ENCODE measurements around the gene EIF2AK2. TPM values are rescaled to one million over a fixed set of nuclear protein-coding genes. Genes with fewer than 3 reads are reported as not detected.

EIF2AK2 gene
- total and polyA plus RNA-seq, 5 donors, result 6.0 to 32.9 (median 23.4) TPM

DNA sequence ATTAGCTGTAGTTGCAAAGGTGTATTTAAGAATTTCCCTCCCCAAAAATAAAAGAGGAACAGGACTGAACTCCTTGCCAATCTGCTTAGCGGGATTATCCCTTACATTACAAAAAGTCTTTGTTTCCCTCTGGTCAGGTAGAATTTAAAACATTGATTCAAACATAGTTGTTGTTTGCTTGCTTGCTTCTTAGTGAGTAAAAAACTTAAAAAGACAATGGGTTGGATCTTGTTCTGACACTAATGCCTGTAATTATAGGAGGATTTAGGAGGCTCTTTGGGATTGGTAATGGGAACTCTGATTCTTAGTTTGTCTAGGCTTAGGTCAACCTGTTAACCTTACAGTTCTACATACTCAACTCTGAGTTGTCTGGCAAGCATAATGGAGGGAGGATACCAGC lies 35.8 kb upstream of the EIF2AK2 start:
- intact Hi-C loops (cut with DNase I), result no loop called here
- ATAC-seq (no peak), DNase-seq (no peak)
- Histone ChIP-seq H3K4me1 (ENCODE audit: control insufficient read depth, insufficient read depth, low read length) (no peaks in the 10 kb centered on the region), H3K27me3 (ENCODE audit: control insufficient read depth, insufficient read depth) (no peaks in the 10 kb centered on the region), H3K9me3 (ENCODE audit: control insufficient read depth, low read length) (no peaks in the 10 kb centered on the region), H3K27ac (ENCODE audit: low read length) (no peak overlapping the region), H3K4me3 (ENCODE audit: low read length) (no peak overlapping the region)
- 87% methylated on average over 1 of the region's 1 CpG for WGBS

DNA sequence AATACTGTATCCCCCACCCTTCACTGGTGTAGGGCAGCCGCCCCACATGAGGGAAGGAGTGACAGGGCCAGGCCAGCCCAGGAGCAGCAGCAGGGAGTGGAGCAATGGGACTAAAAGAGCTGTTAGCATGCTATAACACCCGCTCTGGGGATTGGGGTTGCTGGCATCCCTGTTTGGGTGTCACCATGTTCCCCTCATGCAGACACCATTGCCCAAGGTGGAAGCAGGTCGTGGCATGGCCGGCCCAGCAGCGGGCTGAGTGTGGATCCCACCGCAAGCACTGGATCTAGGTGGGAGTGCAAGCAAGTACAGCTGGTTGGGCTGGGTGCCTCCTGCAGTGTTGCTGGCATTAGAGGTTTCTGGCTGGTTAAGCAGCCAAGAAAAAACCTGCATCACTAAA lies 35.0 kb upstream of the EIF2AK2 start:
- Histone ChIP-seq H3K9me3 (ENCODE audit: control insufficient read depth, low read length) (no peaks in the 10 kb centered on the region), H3K27ac (ENCODE audit: low read length) (no peak overlapping the region), H3K4me3 (ENCODE audit: low read length) (no peak overlapping the region), H3K27me3 (ENCODE audit: control insufficient read depth, insufficient read depth) (no peaks in the 10 kb centered on the region), H3K4me1 (ENCODE audit: control insufficient read depth, insufficient read depth, low read length) (no peaks in the 10 kb centered on the region)
- 73% methylated on average over 6 of the region's 6 CpGs for WGBS
- intact Hi-C loops (cut with DNase I), result no loop called here
- no peak for DNase-seq
- no peak for ATAC-seq

DNA sequence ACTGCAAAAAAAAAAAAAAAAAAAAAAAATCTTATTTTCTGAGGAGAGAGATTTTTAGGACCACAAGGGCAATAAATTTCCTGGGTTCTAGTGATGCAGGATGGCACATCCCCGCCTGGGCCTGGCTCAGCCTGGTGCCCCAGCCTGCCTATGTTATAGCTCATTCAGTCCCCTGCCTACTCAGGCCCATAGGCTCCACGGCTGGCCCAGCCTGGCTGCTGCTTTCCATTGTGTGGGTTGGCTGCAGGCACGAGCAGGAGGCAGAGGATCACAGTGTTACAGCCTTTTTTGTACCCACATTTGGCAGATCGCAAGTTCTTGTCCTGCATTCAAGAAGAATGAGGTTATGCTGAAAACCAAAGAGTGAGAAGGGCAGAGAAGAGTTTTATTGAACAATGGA lies 34.5 kb upstream of the EIF2AK2 start:
- H3K4me1 ChIP-seq (ENCODE audit: control insufficient read depth, insufficient read depth, low read length), result no peaks in the 10 kb centered on the region
- DNase-seq, result no peak
- H3K9me3 ChIP-seq (ENCODE audit: control insufficient read depth, low read length), result no peaks in the 10 kb centered on the region
- 80% methylated on average over 4 of the region's 4 CpGs for WGBS
- ATAC-seq, result no peak
- no peak overlapping the region for H3K4me3 ChIP-seq (ENCODE audit: low read length)
- H3K27ac ChIP-seq (ENCODE audit: low read length), result no peak overlapping the region
- no peaks in the 10 kb centered on the region for H3K27me3 ChIP-seq (ENCODE audit: control insufficient read depth, insufficient read depth)
- intact Hi-C loops (cut with DNase I), result no loop called here

DNA sequence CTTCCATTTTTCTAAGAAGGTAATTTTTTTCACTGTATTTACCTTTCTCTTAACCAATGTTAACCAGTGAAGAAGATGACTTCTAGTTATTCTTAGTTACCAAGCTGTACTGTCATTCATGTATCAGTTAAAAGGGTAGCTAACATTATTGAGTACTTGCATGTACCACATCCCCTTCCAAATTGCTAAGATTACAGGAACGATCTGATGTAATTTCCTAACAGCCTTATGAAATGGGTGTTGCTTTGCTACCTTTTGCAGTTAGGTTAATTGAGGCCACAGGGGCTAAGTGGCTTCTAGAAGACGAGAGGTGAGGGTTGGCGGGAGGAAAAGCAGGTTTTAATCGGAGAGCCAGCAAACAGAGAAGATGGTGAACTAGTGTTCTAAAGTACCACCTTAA lies 33.5 kb upstream of the EIF2AK2 start:
- no peaks in the 10 kb centered on the region for H3K4me1 ChIP-seq (ENCODE audit: control insufficient read depth, insufficient read depth, low read length)
- no peaks in the 10 kb centered on the region for H3K27me3 ChIP-seq (ENCODE audit: control insufficient read depth, insufficient read depth)
- H3K4me3 ChIP-seq (ENCODE audit: low read length), result no peak overlapping the region
- H3K27ac ChIP-seq (ENCODE audit: low read length), result no peak overlapping the region
- 82% methylated on average over 4 of the region's 4 CpGs for WGBS
- ATAC-seq (no peak), DNase-seq (no peak)
- no peaks in the 10 kb centered on the region for H3K9me3 ChIP-seq (ENCODE audit: control insufficient read depth, low read length)
- intact Hi-C loops (cut with DNase I), result no loop called here

DNA sequence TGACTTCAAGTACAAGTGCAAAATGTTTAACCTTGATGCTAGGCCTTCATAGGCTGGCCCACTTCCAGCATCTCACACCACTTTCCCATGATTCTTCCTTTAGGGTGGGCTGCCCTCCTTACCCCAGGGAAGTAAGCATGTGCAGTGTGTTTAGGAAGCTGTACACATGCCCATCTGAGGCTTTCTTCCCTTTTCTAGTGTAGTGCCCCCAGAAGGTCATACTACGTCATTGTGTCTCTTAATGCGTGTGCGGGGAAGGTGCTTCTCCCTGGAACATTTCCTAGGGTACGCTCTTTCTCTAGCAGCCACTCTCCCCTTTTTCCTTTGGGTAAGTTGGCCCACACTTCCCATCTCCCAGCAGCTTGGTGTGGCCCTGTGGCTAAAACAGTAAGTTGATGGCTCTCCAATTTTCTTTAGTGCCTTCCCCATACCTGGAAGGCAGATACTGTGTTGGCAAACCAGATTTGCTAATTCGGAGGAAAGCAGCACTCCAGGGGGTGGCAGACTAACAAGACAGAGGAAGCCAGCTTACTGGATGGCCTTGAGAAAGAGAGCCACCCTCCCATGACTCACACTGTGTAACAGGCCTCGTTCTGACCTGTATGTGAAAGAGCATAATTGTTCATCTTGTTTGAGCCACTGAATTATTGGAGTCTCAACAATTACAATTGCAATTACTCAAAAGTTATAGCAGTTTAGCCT lies 32.8 kb upstream of the EIF2AK2 start:
- Histone ChIP-seq H3K9me3 (ENCODE audit: control insufficient read depth, low read length) (no peaks in the 10 kb centered on the region), H3K27ac (ENCODE audit: low read length) (no peak overlapping the region), H3K4me1 (ENCODE audit: control insufficient read depth, insufficient read depth, low read length) (no peaks in the 10 kb centered on the region), H3K27me3 (ENCODE audit: control insufficient read depth, insufficient read depth) (no peaks in the 10 kb centered on the region), H3K4me3 (ENCODE audit: low read length) (no peak overlapping the region)
- DNase-seq (no peak), ATAC-seq (peak in 1 of 2 donors; percentile 48)
- intact Hi-C loops (cut with DNase I), result no loop called here
- 76% methylated on average over 6 of the region's 6 CpGs for WGBS

DNA sequence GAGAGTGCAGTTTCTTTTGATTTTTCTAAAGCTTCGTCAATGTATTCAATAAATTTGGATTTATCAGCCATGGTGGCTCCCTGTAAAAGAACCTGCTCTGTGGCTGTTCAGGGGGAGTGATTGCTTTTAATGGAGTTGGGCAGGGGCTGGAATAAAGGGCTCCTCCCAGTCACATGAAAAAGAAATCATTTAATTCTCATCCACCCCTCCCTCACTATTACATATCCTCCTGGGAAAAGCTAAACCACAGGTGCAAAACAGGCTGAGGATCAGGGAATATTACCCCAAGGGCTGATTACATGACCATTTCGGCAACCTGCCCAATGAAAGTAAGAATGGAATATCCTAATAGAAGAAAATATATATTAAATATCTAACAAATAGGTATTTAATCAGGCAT lies 31.8 kb upstream of the EIF2AK2 start, which contains the start of gene SULT6B1:
TSS of gene SULT6B1 (minus strand) at position 101 of the 400 bp plus-strand sequence. CDS start at position 71, 30 bp downstream.
- Histone ChIP-seq H3K27me3 (ENCODE audit: control insufficient read depth, insufficient read depth) (no peaks in the 10 kb centered on the region), H3K4me3 (ENCODE audit: low read length) (no peak within 1 kb of the TSS), H3K9me3 (ENCODE audit: control insufficient read depth, low read length) (no peaks in the 10 kb centered on the region), H3K27ac (ENCODE audit: low read length) (no peak within 1 kb of the TSS), H3K4me1 (ENCODE audit: control insufficient read depth, insufficient read depth, low read length) (no peaks in the 10 kb centered on the region)
- ATAC-seq (no peak), DNase-seq (no peak)
- 95% methylated on average over 2 of the region's 2 CpGs for WGBS
- intact Hi-C loops (cut with DNase I), result no loop called here

DNA sequence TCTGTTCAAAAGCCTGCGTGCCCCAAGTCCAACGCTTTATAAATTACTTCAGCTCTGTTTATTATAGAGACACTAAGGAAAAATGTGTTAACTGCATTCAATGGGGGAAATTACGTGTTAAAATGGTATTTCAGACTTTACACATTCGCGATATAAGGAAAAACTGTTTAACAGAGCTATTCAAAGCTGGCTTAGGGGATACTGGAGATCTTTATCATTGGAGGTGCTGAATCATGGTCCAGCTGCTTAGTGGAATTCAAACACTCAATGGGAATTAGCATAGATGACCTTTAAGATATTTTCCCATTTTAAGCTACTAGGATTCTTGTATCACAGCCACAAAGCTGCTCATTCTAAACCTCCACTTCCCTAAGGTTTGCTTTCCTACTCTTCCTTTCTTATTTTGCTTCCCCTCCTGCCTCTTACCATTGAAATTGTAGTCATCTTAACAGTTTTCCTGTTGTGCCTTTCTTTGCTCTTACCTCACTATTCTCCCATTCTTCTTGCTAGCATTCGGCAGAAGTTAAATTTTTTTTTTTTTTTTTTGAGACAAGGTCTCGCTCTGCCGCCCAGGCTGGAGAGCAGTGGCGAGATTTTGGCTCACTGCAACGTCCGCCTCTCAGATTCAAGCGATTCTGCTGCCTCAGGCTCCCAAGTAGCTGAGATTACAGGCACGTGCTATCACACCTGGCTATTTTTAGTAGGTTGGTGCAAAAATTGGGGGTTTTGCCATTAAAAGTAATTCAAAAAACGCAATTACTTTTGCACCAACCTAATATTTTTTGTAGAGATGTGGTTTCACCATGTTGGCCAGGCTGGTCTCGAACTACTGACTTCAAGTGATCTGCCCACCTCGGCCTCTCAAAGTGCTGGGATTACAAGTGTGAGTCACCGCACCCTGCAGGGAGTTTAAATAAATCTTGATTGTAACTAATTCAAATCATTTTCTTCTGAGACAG lies 25.2 kb upstream of the EIF2AK2 start:
- ATAC-seq, result no peak
- H3K9me3 ChIP-seq (ENCODE audit: control insufficient read depth, low read length), result no peaks in the 10 kb centered on the region
- H3K27ac ChIP-seq (ENCODE audit: low read length), result no peak overlapping the region
- no peaks in the 10 kb centered on the region for H3K27me3 ChIP-seq (ENCODE audit: control insufficient read depth, insufficient read depth)
- no peaks in the 10 kb centered on the region for H3K4me1 ChIP-seq (ENCODE audit: control insufficient read depth, insufficient read depth, low read length)
- DNase-seq, result no peak
- intact Hi-C loops (cut with DNase I), result no loop called here
- no peak overlapping the region for H3K4me3 ChIP-seq (ENCODE audit: low read length)
- WGBS, result 70% methylated on average over 17 of the region's 17 CpGs

DNA sequence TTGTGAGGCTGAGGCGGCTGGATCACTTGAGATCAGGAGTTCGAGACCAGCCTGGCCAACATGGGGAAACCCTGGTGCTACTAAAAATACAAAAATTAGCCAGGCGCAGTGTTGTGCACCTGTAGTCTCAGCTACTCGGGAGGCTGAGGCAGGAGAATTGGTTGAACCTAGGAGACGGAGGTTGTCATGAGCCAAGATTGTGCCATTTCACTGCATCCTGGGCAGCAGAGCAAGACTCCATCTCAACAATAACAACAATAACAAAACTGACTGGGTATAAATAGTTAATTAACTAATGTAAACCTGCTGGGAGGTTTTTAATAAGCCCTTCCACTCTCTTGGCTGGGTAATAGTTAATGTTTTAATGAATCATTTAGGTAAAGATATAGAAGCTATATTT lies 23.9 kb upstream of the EIF2AK2 start:
- WGBS, result 97% methylated on average over 5 of the region's 5 CpGs

DNA sequence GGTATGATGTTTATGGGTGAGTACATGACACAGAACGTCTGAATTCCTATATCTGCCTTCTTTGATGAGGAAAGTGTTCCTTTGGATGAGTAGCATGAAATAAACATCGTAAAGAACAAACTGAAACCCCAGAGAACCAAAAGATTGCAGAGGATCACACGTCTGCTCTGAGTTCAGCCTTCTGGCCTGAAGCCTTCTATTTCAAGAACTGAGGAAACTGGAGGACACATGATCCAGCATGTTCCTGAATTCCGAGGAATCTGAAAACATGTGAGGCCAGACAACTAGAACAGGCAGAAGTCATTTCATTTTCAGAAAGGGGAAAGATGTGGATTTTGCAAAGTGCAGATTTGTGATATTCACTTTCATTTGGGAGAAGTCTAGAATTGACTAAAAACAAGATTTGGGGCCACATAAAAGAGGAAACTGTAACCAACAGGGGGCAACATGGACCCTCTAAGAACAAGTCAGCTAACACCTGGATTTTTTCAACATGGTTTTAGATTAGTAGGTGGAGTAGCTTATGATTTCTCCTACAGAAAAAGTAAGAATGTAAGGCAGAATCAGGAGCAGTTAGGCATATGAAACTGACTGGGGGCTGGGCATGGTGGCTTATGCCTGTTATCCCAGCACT lies 23.3 kb upstream of the EIF2AK2 start:
- DNase-seq, result no peak
- H3K9me3 ChIP-seq (ENCODE audit: control insufficient read depth, low read length), result no peaks in the 10 kb centered on the region
- intact Hi-C loops (cut with DNase I), result no loop called here
- no peak overlapping the region for H3K27ac ChIP-seq (ENCODE audit: low read length)
- H3K4me1 ChIP-seq (ENCODE audit: control insufficient read depth, insufficient read depth, low read length), result no peaks in the 10 kb centered on the region
- H3K4me3 ChIP-seq (ENCODE audit: low read length), result no peak overlapping the region
- no peak for ATAC-seq
- 57% methylated on average over 4 of the region's 4 CpGs for WGBS
- no peaks in the 10 kb centered on the region for H3K27me3 ChIP-seq (ENCODE audit: control insufficient read depth, insufficient read depth)

More for the DNA sequence above, 23.9 kb upstream of the EIF2AK2 start:
- ATAC-seq (no peak), DNase-seq (no peak)
- Histone ChIP-seq H3K27ac (ENCODE audit: low read length) (no peak overlapping the region), H3K4me3 (ENCODE audit: low read length) (no peak overlapping the region), H3K9me3 (ENCODE audit: control insufficient read depth, low read length) (no peaks in the 10 kb centered on the region), H3K4me1 (ENCODE audit: control insufficient read depth, insufficient read depth, low read length) (no peaks in the 10 kb centered on the region), H3K27me3 (ENCODE audit: control insufficient read depth, insufficient read depth) (no peaks in the 10 kb centered on the region)
- intact Hi-C loops (cut with DNase I), result no loop called here

DNA sequence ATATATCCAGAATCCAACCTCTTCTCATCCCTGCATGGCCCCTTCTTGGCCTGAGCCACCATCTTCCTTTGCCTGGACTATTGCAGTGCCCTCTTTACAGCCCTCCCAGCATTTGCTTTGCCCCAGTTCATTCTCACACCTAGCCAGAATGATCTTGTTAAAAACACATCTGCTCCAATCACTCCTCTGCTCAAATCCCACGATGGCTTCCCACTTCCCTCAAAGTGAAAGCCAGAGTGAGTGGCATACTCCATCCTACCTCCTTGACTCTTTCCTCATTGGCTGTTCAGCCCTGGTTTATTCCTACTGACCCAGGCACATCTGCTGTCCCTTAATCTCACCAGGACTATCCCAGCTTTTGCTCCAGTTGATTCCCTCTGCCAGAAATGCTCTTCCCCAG lies 17.0 kb upstream of the EIF2AK2 start:
- Histone ChIP-seq H3K4me3 (ENCODE audit: low read length) (no peak overlapping the region), H3K9me3 (ENCODE audit: control insufficient read depth, low read length) (no peaks in the 10 kb centered on the region), H3K27ac (ENCODE audit: low read length) (no peak overlapping the region), H3K4me1 (ENCODE audit: control insufficient read depth, insufficient read depth, low read length) (no peaks in the 10 kb centered on the region), H3K27me3 (ENCODE audit: control insufficient read depth, insufficient read depth) (no peaks in the 10 kb centered on the region)
- intact Hi-C loops (cut with DNase I), result no loop called here
- ATAC-seq (no peak), DNase-seq (no peak)
- 65% methylated on average over 1 of the region's 1 CpG for WGBS

DNA sequence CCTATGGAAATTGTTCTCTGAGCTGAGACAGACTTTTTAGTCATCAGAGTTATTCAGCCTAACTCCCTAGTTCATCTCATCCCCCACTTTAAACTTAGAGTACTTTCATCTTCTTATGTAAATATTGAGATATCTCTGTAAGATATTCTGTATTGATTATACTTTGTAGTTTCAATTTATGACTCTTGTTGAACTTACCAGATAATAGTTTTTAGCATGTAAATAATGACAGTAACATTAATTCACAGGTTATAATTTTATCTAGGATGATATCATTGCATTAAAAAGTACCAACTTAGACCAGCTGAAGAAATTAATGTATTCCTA lies 14.8 kb upstream of the EIF2AK2 start:
- no peak for ATAC-seq
- intact Hi-C loops (cut with DNase I), result no loop called here
- no peak overlapping the region for H3K27ac ChIP-seq (ENCODE audit: low read length)
- no peak overlapping the region for H3K4me3 ChIP-seq (ENCODE audit: low read length)
- H3K9me3 ChIP-seq (ENCODE audit: control insufficient read depth, low read length), result no peaks in the 10 kb centered on the region
- no peaks in the 10 kb centered on the region for H3K27me3 ChIP-seq (ENCODE audit: control insufficient read depth, insufficient read depth)
- H3K4me1 ChIP-seq (ENCODE audit: control insufficient read depth, insufficient read depth, low read length), result no peaks in the 10 kb centered on the region
- no peak for DNase-seq
